ENCODE measurements around the gene MRPL37. TPM values are rescaled to one million over a fixed set of nuclear protein-coding genes. Genes with fewer than 3 reads are reported as not detected.

Gene MRPL37
- total RNA-seq, 4 donors from 2014 or later = 55.7 to 76.4 (median 68.3) TPM

DNA sequence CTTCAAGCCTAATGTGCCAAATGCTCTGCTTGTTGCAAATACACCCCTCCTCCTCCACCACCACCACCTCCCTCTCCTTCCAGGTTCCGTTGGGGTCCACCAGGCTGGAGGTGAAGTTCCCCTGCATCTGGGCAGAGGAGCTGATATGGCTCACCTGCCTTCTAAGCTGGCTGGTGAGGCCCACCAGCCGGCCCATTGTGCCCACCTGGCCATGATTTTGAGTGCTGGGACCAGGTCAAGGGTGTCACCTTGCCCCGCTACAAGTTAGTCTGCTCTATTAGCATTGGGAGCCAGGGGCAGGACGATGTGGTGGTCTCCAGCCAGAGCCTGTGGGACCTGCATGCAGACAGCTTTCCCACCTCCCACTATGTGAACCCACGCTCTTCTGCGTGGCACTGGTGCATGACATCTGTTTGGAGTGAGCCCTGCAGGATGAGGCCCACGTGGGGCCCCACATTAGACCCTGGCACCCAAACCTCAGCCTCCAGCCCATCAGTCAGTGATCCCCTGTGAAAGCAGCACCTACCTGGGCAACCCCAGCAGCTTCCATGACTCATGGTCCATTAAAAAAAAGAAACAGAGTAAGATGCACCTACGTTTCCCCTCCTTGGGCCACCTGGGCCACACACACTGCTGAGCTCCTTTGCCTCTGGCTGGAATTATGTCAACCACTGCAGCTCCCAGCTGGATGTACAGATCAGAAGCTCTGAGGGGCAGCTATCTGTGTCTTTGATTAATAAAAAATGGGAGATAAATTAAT is 31.6 kb upstream of the MRPL37 start:
- TF ChIP-seq POLR2A (IDR thresholded peaks at IDR 0.05) = no peak
- TF ChIP-seq, protein P1, sequence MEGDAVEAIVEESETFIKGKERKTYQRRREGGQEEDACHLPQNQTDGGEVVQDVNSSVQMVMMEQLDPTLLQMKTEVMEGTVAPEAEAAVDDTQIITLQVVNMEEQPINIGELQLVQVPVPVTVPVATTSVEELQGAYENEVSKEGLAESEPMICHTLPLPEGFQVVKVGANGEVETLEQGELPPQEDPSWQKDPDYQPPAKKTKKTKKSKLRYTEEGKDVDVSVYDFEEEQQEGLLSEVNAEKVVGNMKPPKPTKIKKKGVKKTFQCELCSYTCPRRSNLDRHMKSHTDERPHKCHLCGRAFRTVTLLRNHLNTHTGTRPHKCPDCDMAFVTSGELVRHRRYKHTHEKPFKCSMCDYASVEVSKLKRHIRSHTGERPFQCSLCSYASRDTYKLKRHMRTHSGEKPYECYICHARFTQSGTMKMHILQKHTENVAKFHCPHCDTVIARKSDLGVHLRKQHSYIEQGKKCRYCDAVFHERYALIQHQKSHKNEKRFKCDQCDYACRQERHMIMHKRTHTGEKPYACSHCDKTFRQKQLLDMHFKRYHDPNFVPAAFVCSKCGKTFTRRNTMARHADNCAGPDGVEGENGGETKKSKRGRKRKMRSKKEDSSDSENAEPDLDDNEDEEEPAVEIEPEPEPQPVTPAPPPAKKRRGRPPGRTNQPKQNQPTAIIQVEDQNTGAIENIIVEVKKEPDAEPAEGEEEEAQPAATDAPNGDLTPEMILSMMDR (IDR thresholded peaks at IDR 0.05) = no peak
- DNase-seq (ENCODE audit: low spot score in 2 of 2) = no peak
- intact Hi-C loops (cut with DNase I; ENCODE audit: low total_unique reads) = no loop called here
- WGBS, 2 donors = 69 to 81% methylated on average over 7 of the region's 8 CpGs
- H3K4me3 ChIP-seq (ENCODE audit: low read depth, poor library complexity, severe bottlenecking) = no peak overlapping the region

DNA sequence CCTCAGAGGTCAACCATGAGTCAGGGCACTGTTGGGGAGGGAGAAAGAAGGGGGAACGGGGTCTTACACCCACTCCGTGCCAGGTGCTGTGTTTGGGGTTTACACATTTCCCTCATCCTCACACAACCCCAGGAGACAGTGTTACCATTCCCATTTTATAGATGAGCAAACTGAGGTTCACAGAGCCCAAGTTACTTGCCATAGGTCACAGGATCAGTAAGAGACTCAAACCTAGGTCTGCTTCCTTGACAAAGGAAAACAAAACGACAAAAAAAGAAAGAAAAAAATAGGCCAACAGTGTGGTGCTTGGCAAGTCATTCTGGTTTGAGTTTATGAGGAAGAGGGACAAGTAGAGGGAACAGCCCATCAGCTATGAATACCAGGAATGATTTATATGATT is 30.9 kb upstream of the MRPL37 start:
- WGBS, 2 donors = 69 to 70% methylated on average over 3 of the region's 3 CpGs
- TF ChIP-seq, protein P1 (IDR thresholded peaks at IDR 0.05) = no peak
- no peak for TF ChIP-seq POLR2A (IDR thresholded peaks at IDR 0.05)
- intact Hi-C loops (cut with DNase I; ENCODE audit: low total_unique reads) = no loop called here
- DNase-seq (ENCODE audit: low spot score in 2 of 2) = no peak
- no peak overlapping the region for H3K4me3 ChIP-seq (ENCODE audit: low read depth, poor library complexity, severe bottlenecking)

DNA sequence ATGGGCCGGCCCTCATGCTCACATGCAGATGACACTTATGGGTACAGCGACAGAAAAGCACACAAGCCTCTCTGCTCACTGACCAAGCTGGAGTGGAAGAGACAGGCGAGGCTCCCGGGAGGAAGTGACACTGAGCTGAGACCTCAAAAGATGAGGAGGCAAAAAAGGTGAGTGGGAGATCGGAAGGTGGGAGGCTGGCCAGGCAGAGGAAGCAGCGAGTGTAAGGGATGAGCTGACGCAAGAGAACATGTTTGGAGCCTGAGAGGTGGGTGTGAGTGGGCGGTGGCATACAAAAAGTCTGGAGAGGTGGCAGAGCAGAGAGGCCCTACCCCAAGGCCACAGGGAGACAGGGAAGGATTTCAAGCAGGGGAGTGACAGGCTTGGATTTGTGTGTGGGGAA is 29.0 kb upstream of the MRPL37 start:
- intact Hi-C loops (cut with DNase I; ENCODE audit: low total_unique reads) = no loop called here
- TF ChIP-seq POLR2A (IDR thresholded peaks at IDR 0.05) = no peak
- TF ChIP-seq, protein P1 (IDR thresholded peaks at IDR 0.05) = no peak
- H3K4me3 ChIP-seq (ENCODE audit: low read depth, poor library complexity, severe bottlenecking) = no peak overlapping the region
- WGBS, 2 donors = 81 to 86% methylated on average over 8 of the region's 8 CpGs
- DNase-seq (ENCODE audit: low spot score in 2 of 2) = no peak

DNA sequence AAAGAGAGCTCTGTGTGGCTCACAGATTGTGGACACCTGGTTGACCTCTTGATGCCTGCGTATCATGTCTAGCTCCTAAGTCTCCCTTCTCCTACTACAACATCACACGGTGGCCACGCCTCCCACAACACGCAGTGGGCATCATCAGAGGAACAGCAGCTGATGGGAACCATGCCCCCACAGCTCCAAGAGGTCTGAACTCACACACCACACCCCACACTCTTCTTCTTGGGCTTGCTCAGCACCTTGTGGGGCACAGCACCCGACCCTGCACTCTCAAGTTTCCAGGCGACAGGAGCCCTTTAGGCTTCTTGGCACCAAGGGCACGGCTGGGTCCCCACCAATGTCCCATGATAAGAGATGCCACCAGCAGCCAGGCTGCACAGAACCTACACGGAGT is 28.4 kb upstream of the MRPL37 start:
- WGBS, 2 donors = 91 to 92% methylated on average over 8 of the region's 8 CpGs
- H3K4me3 ChIP-seq (ENCODE audit: low read depth, poor library complexity, severe bottlenecking) = no peak overlapping the region
- intact Hi-C loops (cut with DNase I; ENCODE audit: low total_unique reads) = no loop called here
- no peak for DNase-seq (ENCODE audit: low spot score in 2 of 2)
- no peak for TF ChIP-seq POLR2A (IDR thresholded peaks at IDR 0.05)
- TF ChIP-seq, protein P1 (IDR thresholded peaks at IDR 0.05) = no peak

DNA sequence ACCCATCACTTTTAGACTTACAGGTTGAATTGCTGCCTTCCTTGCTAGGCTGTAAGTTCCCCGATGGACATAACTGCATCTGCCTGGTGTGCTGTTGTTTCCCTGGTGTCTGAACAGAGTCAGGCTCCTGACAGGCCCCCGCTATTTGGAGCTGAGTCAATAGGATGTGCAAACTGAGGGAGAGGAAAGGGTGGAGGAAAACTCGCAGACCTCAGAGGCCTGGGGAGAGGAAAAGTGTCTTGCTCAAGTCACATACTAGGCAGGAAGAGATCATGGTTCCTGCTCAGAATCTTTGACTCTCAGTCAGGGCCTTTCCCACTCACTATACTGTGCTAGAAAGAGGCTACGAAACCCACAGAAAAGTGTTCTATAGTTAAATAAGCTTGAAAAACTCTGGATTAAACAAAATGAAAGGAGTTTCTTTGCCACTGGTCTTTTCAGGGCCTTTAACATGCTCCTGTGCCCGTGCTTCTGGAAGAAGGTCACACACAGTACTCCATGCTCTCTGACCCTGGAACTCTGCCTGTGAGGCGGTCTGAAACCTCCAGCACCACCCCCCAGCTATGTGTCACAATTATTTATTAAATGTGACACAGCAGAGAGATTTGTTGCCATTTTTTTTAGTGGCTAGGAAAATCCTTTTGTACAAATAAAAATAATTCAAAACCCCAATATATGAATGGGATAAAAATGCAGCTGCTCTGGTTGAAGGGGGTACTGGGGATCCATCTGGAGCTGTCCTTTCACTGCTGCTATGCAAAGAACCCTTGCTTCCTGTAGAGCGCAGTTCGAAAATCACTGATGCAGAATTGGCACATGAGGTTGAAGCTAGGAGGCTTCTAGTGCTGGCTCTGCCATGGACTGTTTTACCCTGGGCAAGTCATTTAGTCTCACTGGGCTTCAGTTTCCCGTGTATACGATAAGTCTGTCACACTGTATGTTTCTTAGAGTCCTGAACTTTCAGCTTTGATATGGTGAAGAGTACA is 27.1 kb upstream of the MRPL37 start:
- no peak for TF ChIP-seq POLR2A (IDR thresholded peaks at IDR 0.05)
- TF ChIP-seq, protein P1 (IDR thresholded peaks at IDR 0.05) = no peak
- no peak for DNase-seq (ENCODE audit: low spot score in 2 of 2)
- intact Hi-C loops (cut with DNase I; ENCODE audit: low total_unique reads) = no loop called here

More for the DNA sequence above, 27.1 kb upstream of the MRPL37 start:
- 81 to 83% methylated on average over 10 of the region's 10 CpGs for WGBS, 2 donors
- no peak overlapping the region for H3K4me3 ChIP-seq (ENCODE audit: low read depth, poor library complexity, severe bottlenecking)
